MCF 10A (cell line): ENCODE data around the gene LINGO4. TPM values are rescaled to one million over a fixed set of nuclear protein-coding genes. Genes with fewer than 3 reads are reported as not detected.
A peak's percentile ranks its signal among the peaks of the same experiment; 100 is the strongest.

ENCODE experiments used
- BruUV-seq: library from RNA; stranded (reverse); fragments of 400-500 nt; replicated peaks from 2 replicates; lab custom pipeline; 2021; lab: Mats Ljungman, UMichigan
- CTCF ChIA-PET: fragments of 300-600 bp; sonication (Branson Sonifier 250); formaldehyde crosslinking; extraction: SDS; loops from one replicate; lab custom pipeline; 2021; ENCODE audit warnings: antibody characterized with exemption, inconsistent platforms; lab: Yijun Ruan, JAX
- POLR2A ChIA-PET: fragments of 300-600, 350-650 bp; sonication (Branson Sonifier 250); formaldehyde crosslinking; extraction: SDS; loops from one replicate; lab custom pipeline; 2020; ENCODE audit warnings: antibody characterized with exemption, inconsistent platforms; lab: Yijun Ruan, JAX
- DNase-seq: peaks from one replicate; pipeline ENCODE4 v3.0.0-alpha.2; 2018; ENCODE audit not compliant: unreplicated experiment
- H3K27ac Mint-ChIP-seq: one replicate; pipeline ENCODE4 v1.8.0; 2022; ENCODE audit warnings: mild to moderate bottlenecking, low read depth, mixed read lengths; ENCODE audit not compliant: unreplicated experiment
- H3K27me3 Mint-ChIP-seq: one replicate; pipeline ENCODE4 v1.8.0; 2022; ENCODE audit warnings: mixed read lengths; ENCODE audit not compliant: insufficient read depth, unreplicated experiment
- H3K36me3 Mint-ChIP-seq: one replicate; pipeline ENCODE4 v1.8.0; 2022; ENCODE audit warnings: mild to moderate bottlenecking, moderate library complexity, mixed read lengths; ENCODE audit not compliant: insufficient read depth, unreplicated experiment
- H3K4me1 Mint-ChIP-seq: one replicate; pipeline ENCODE4 v1.8.0; 2022; ENCODE audit warnings: mixed read lengths; ENCODE audit not compliant: insufficient read depth, unreplicated experiment
- H3K4me3 Mint-ChIP-seq: one replicate; pipeline ENCODE4 v1.8.0; 2022; ENCODE audit warnings: mild to moderate bottlenecking, moderate library complexity, mixed read lengths; ENCODE audit not compliant: unreplicated experiment
- H3K9me3 Mint-ChIP-seq: one replicate; pipeline ENCODE4 v1.8.0; 2022; ENCODE audit warnings: mixed read lengths; ENCODE audit not compliant: unreplicated experiment
- CTCF ChIP-seq: fragments of 200-600 bp; IDR thresholded peaks from one replicate; pipeline ENCODE4 v1.8.0; 2022; ENCODE audit warnings: antibody characterized with exemption, mild to moderate bottlenecking; ENCODE audit not compliant: unreplicated experiment
- intact Hi-C: fragments of 100-400 bp; cut with micrococcal nuclease; formaldehyde crosslinking; loops from 2 replicates; pipeline ENCODE4 v1.14.1; 2022
- total RNA-seq: library from RNA; stranded (reverse); gene quantifications from 2 replicates; pipeline ENCODE4 v1.2.3, GENCODE V29; 2022

LINGO4 gene
- total RNA-seq, 1 experiment from 2014 or later: not detected

DNA sequence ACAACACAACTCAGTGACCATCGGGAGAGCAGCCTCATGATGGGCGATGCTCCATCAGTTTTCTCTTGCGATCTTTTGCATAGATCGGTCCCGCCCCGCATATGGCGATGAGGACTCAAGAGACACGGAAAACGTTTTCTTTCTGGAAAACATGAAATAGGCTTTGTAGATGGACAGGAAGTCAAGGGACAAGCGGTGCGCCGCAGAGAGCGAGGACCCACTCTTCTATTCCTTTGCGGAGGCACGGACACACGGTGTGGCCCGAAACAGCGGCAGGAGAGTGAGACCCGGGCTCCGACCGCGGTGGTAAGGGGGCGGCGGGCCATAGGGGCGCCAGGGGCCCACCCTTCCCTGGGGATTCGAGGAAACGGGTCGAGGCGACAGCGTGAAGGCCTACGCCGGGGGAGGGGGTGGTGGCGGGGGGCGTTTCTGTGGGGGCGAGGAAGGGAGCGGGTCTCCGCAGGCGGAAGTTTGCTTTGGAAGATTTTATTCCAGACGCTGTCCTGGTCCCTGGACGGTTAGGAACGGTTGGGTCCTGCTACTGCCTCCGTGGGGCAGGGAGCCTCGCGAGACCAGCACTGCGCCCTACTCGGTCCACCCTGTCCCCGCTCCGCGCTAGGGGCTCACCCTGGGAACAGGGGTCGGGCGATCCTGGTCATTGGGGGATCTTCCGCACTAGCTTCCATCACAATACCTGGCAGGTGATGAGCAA is 14.1 kb downstream of the LINGO4 start:
- peaks cover 6% of the 10 kb centered on the region for H3K36me3 Mint-ChIP-seq
- ChIA-PET CTCF (interaction anchor here (0.6 to 1.5 kb wide), 3 partner anchors 11 to 424 kb away, joined by 3 to 5 read pairs (median 3); no protein-coding TSS in a partner anchor), POLR2A (interaction anchor here (0.6 to 2.6 kb wide), 14 partner anchors 9 to 418 kb away, joined by 3 to 17 read pairs (median 4); partner anchors contain the start of genes LINGO4, MRPL9, S100A10 and SELENBP1)
- DNase-seq: no peak
- no peaks in the 10 kb centered on the region for H3K27me3 Mint-ChIP-seq
- intact Hi-C loops: loop anchor here (1.0 to 5.0 kb wide), 2 partner anchors 28 to 46 kb away; partner anchors contain the start of genes C2CD4D and MRPL9
- peak overlapping the region; percentile 47 for H3K27ac Mint-ChIP-seq
- BruUV-seq: TSS peak; percentile 84
- peaks cover 9% of the 10 kb centered on the region for H3K4me1 Mint-ChIP-seq
- H3K9me3 Mint-ChIP-seq: no peaks in the 10 kb centered on the region
- TF ChIP-seq CTCF: no peak
- peak overlapping the region; percentile 83 for H3K4me3 Mint-ChIP-seq

DNA sequence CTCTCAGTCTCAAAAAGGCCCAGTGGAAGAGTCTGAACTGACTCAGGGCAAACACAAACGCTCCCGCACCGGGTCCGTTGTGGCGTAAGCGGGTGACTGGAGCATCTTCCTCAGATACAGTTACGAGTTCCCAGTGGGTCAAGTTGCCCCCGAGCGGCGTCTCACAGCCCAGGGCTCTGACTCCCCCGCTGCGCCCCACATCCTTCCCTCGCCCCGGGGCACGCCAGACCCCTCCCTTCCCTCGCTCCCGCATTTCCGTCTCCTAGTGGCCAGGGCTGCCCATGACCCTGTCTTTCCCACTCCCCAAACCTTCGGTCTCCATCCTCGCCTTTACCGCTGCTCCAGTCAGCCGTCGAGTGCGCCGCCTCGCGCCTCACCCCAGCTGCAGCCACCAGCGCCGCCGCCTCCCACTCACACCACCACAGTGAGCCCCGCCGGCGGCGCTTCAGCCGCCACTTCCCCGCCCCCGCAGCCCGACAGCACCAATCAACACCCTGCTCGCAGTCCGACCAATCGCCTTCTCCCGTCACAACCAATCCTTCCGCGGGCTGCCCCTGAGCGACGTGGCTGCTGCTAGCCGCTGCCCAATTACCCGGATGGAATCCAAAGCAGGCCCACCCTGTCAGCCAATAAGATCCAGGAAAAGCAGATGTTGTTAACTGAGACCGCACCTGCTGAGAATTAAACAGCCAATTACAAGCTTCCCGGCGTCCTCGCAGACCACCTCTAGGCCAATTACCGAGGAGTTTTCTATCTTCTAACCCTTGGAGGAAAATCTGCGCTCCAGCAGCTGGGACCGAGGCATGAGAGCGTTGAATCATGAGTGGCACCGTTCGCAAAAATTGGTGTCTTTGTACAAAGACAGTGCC is 14.9 kb downstream of the LINGO4 start, which contains the start of gene TDRKH:
Gene TDRKH, minus strand, starts transcription at position 430 of the 869 bp plus-strand sequence. CDS start 7,478 bp downstream, outside the sequence.
- intact Hi-C loops: loop anchor here (1.0 to 5.0 kb wide), 2 partner anchors 27 to 47 kb away; partner anchors contain the start of genes C2CD4D and MRPL9
- Mint-ChIP-seq H3K27ac (peak within 1 kb of the TSS; percentile 47), H3K9me3 (no peaks in the 10 kb centered on the region), H3K27me3 (no peaks in the 10 kb centered on the region), H3K4me3 (peak within 1 kb of the TSS; percentile 83), H3K4me1 (peaks cover 9% of the 10 kb centered on the region), H3K36me3 (peaks cover 6% of the 10 kb centered on the region)
- ChIA-PET POLR2A (interaction anchor here (0.6 to 3.8 kb wide), 22 partner anchors 8 to 530 kb away, joined by 3 to 17 read pairs (median 4); partner anchors contain the start of genes LINGO4, MRPL9, S100A10 and SELENBP1), CTCF (interaction anchor here (0.6 to 2.8 kb wide), 11 partner anchors 10 to 449 kb away, joined by 3 to 7 read pairs (median 3); no protein-coding TSS in a partner anchor)
- DNase-seq: peak; percentile 100
- BruUV-seq: TSS peak; percentile 57
- peak; percentile 26 for TF ChIP-seq CTCF

DNA sequence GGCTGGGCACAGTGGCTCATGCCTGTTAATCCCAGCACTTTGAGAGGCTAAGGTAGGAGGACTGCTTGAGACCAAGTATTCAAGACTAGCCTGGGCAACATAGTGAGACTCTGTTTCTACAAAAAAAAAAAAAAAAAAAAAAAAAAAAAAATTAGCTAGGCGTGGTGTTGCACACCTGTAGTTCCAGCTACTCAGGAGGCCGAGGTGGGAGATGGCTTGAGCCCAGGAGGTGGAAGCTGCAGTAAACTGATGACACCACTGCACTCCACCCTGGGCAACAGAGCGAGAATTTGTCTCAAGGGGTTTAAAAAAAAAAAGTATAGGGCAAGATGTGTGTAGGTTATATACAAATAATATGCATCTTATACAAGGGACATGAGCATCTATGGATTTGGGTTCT is 17.5 kb downstream of the LINGO4 start:
- BruUV-seq: no TSS peak
- no peak overlapping the region for H3K27ac Mint-ChIP-seq
- H3K27me3 Mint-ChIP-seq: no peaks in the 10 kb centered on the region
- no peak overlapping the region for H3K4me3 Mint-ChIP-seq
- ChIA-PET POLR2A (interaction anchor here (0.7 to 3.8 kb wide), 4 partner anchors 11 to 34 kb away, joined by 3 to 13 read pairs (median 4); no protein-coding TSS in a partner anchor), CTCF (interaction anchor here (0.6 to 2.8 kb wide), 5 partner anchors 8 to 653 kb away, joined by 3 to 7 read pairs (median 4); no protein-coding TSS in a partner anchor)
- H3K9me3 Mint-ChIP-seq: no peaks in the 10 kb centered on the region
- intact Hi-C loops: no loop called here
- no peak for DNase-seq
- no peak for TF ChIP-seq CTCF
- H3K36me3 Mint-ChIP-seq: peaks cover 6% of the 10 kb centered on the region
- peaks cover 9% of the 10 kb centered on the region for H3K4me1 Mint-ChIP-seq
